WTC11 (cell line): ENCODE measurements around the gene CCSER2.

Source experiments
- CTCF ChIP-seq: fragments of 200-600 bp; IDR thresholded peaks from 2 replicates; pipeline ENCODE4 v1.8.0; 2022; ENCODE audit warnings: antibody characterized with exemption
- ELF4 ChIP-seq: sonication (generic); formaldehyde crosslinking; IDR thresholded peaks from 2 replicates; pipeline ENCODE4 v1.8.1; 2022; ENCODE audit warnings: low read depth, mild to moderate bottlenecking, moderate library complexity, missing genetic modification reagents
- HMGA2 ChIP-seq: fragments of 250-450 bp; sonication (Bioruptor Pico); IDR thresholded peaks from 2 replicates; pipeline ENCODE4 v1.4.0; 2021; ENCODE audit warnings: mild to moderate bottlenecking, moderate library complexity
- SOX15 ChIP-seq: fragments of 250-450 bp; sonication (Bioruptor Pico); IDR thresholded peaks from 2 replicates; pipeline ENCODE4 v1.9.0; 2021; ENCODE audit warnings: mild to moderate bottlenecking
- STAT6 ChIP-seq: sonication (generic); formaldehyde crosslinking; conservative IDR thresholded peaks from 2 replicates; pipeline ENCODE4 v1.8.1; 2023; ENCODE audit warnings: mild to moderate bottlenecking, low read depth, missing genetic modification reagents, moderate library complexity
- USF1 ChIP-seq: sonication (generic); formaldehyde crosslinking; IDR thresholded peaks from 2 replicates; pipeline ENCODE4 v1.8.0; 2022; ENCODE audit warnings: mild to moderate bottlenecking, missing genetic modification reagents
- USF2 ChIP-seq: sonication (generic); formaldehyde crosslinking; IDR thresholded peaks from 2 replicates; pipeline ENCODE4 v1.8.1; 2023; ENCODE audit warnings: mild to moderate bottlenecking, missing genetic modification reagents, moderate library complexity
- ZNF121 ChIP-seq: sonication (generic); formaldehyde crosslinking; IDR thresholded peaks from 2 replicates; pipeline ENCODE4 v1.8.0; 2023; ENCODE audit warnings: missing genetic modification reagents
- ZNF532 ChIP-seq: fragments of 250-450 bp; sonication (Bioruptor Pico); IDR thresholded peaks from 2 replicates; pipeline ENCODE4 v1.9.0; 2021; ENCODE audit warnings: mild to moderate bottlenecking, borderline replicate concordance

GRCh38 chr10:84321902-84322301, 6.5 kb upstream of the CCSER2 start:
- no peak for TF ChIP-seq USF1 (CRISPR knock-in tag)
- TF ChIP-seq ELF4 (CRISPR knock-in tag) = no peak
- TF ChIP-seq HMGA2 (CRISPR knock-in tag) = no peak
- TF ChIP-seq ZNF121 (CRISPR knock-in tag) = no peak
- no peak for TF ChIP-seq CTCF
- TF ChIP-seq ZNF532 (CRISPR knock-in tag) = no peak
- no peak for TF ChIP-seq STAT6 (CRISPR knock-in tag)
- TF ChIP-seq SOX15 = no peak
- no peak for TF ChIP-seq USF2
